GM12874 (cell line): ENCODE results near the gene DNAH5.

Source experiments
- CTCF ChIP-seq: IDR thresholded peaks from 2 replicates; pipeline ENCODE4 v1.5.1; 2011; ENCODE audit warnings: low read depth, mild to moderate bottlenecking, control low read depth, low read length, moderate library complexity; ENCODE audit not compliant: insufficient read depth

The DNAH5 gene

DNA sequence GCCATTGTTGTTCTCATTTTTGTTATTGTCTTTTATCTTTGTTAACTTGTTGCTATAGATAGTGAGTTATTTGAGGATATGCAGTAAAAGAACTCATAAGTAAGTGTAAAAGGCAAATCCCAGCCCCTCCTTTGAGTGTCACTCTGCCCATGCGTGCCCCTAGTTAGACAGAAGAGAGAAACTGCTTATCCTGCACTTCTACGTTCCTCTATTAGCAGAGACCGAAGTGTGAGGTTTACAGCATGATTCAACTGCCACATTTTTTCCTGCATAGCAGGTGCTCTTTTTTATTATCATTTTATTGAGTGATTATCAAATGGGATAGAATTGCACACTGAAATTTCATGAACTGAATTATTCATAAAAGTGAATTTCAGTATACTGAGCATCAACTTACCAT lies 12.0 kb upstream of the DNAH5 start:
- TF ChIP-seq CTCF: no peak

GRCh38 chr5:13955896-13956295 lies 11.4 kb upstream of the DNAH5 start:
- no peak for TF ChIP-seq CTCF

DNA sequence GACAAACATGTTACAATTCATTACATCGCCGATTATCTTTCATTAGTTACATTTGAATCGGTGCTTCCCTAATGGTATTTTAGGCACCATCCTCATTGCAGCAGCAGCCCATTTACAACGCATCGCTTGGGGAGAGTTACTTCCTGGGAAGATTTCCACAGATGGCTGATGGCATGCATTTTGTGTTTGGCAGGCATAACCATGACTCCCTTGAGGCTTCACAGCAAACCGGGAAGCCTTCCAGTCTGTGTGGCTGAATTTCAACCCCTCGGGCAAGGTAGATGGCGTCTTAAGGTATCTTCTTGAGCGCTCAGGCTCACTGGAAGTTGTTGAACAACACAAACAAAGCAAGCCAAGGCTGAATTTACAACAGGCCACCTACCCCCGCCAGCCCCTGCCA lies 1.6 kb upstream of the DNAH5 start:
- TF ChIP-seq CTCF: no peak

DNA sequence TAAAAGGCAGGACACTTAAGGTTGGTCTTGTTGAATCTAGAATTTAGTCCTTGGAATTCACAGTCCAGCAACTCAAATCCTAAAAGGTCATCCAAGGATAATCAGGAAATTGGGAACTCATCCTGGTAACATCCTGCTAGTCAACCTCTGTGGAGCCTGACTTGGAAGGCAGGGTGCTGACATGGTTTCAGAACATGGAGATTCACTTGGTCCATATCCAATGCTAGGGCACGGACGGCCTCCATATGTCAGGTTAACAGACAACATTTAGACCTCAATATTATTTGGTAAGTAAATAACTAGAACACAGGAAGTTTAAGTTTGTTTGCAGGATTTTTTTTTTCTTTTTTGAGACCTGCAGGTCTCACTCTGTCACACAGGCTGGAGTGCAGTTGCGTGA lies 783 bp upstream of the DNAH5 start:
- TF ChIP-seq CTCF: no peak

DNA sequence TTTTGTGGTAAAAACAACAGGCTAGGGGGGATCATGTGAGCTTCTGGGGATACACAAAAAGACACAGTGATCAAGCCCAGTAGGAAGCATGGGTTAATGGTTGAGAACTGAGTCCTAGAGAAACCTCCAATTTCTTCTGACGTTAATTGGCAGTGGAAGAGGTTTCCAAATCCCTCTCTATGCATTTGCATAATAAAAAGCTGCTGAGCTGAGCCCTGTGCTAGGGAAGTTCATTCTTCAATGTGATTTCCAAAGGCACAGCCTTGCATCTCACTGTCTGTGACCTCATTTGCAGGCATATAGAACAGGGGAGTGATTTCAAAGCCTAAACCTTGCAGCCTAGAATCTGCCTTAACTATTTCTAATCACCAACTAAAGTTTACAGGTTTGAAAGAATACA lies 812 bp downstream of the DNAH5 start:
- TF ChIP-seq CTCF: no peak

GRCh38 chr5:13941468-13941867 lies 3.0 kb downstream of the DNAH5 start:
- no peak for TF ChIP-seq CTCF

GRCh38 chr5:13939638-13940037 lies 4.8 kb downstream of the DNAH5 start:
- TF ChIP-seq CTCF: no peak

GRCh38 chr5:13934921-13935320 lies 9.6 kb downstream of the DNAH5 start:
- no peak for TF ChIP-seq CTCF
